Activated B cell treated with CpG ODN at 0.5 μM for 24 hours (primary cell): ENCODE data around the gene MBNL2. TPM values are rescaled to one million over a fixed set of nuclear protein-coding genes. Genes with fewer than 3 reads are reported as not detected.

ENCODE experiments used
- ATAC-seq: fragments of 200-7000 bp; cut with Tn5 transposase; one replicate; pipeline ENCODE4 v1.10.0; 2021; ENCODE audit warnings: low read depth, mild to moderate bottlenecking, moderate library complexity
- CTCF ChIA-PET: fragments of 350-600 bp; sonication (Branson Sonifier 250); formaldehyde crosslinking; loops from one replicate; lab custom pipeline; 2021; ENCODE audit warnings: antibody characterized with exemption; lab: Charles Lee
- POLR2A ChIA-PET: fragments of 350-600 bp; sonication (Branson Sonifier 250); formaldehyde crosslinking; loops from one replicate; lab custom pipeline; 2021; ENCODE audit warnings: antibody characterized with exemption; lab: Charles Lee
- DNase-seq: peaks from one replicate; pipeline ENCODE4 v3.0.0; 2022
- H3K27ac Mint-ChIP-seq: one replicate; pipeline ENCODE4 v1.8.0; 2020; ENCODE audit warnings: mixed read lengths
- H3K27me3 Mint-ChIP-seq: one replicate; pipeline ENCODE4 v1.8.0; 2021; ENCODE audit warnings: mixed read lengths
- H3K36me3 Mint-ChIP-seq: one replicate; pipeline ENCODE4 v1.8.0; 2021; ENCODE audit warnings: low read depth, mixed read lengths
- H3K4me1 Mint-ChIP-seq: one replicate; pipeline ENCODE4 v1.8.0; 2021; ENCODE audit warnings: mixed read lengths
- H3K4me3 Mint-ChIP-seq: one replicate; pipeline ENCODE4 v1.8.0; 2020; ENCODE audit warnings: mild to moderate bottlenecking, mixed read lengths
- H3K9me3 Mint-ChIP-seq: one replicate; pipeline ENCODE4 v1.8.0; 2020; ENCODE audit warnings: mixed read lengths
- intact Hi-C: fragments of 100-400 bp; cut with micrococcal nuclease; formaldehyde crosslinking; loops from one replicate; pipeline ENCODE4 v1.15.1; 2024
- total RNA-seq: library from RNA; stranded (reverse); gene quantifications from 2 replicates; pipeline ENCODE4 v1.2.3, GENCODE V29; 2022
- TF ChIP-seq, protein P1 (sequence below): fragments of 200-600 bp; IDR thresholded peaks from one replicate; pipeline ENCODE4 v1.8.0; 2022; ENCODE audit warnings: antibody characterized with exemption, mild to moderate bottlenecking

Gene MBNL2
- total RNA-seq, 1 donor from 2014 or later = 18.8 TPM

DNA sequence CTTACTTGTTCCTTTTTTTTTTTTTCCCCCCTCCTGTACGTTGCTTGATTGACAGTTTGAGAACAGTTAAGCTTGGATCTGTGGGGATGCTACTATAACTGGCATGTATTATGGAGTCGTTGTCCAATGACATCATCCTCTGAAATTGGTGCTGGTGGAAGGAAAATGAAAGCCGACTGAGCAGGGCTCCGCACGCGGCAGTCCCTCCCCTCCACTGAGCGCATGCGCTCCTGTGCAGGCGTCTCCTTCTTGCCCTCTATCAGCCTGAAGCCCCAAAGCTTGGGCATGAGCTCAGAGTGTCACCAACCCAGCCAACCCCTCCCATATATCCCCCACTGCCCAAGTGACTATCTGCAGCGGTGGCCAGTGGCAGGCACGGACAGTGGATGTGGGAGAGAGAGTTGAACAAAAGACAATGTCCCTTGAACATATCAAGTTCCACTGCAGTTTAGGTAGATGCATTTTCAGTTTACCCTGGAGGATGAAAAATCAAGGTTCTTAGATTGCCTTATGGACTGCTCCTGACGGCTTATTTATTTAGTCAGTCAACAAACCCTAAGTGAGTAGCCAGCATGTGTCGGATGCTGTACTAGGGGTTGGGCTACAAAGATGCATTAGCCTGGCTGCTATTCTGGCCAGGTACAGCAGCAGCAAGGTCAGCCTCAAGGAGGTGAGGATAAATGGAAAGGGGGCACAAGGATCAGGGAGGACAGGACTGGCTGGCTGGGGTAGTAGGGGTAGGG is 20.8 kb downstream of the MBNL2 start:
- Mint-ChIP-seq H3K27ac (no peak overlapping the region), H3K4me3 (no peak overlapping the region), H3K27me3 (no peaks in the 10 kb centered on the region), H3K9me3 (no peaks in the 10 kb centered on the region), H3K4me1 (peaks cover 42% of the 10 kb centered on the region), H3K36me3 (peaks cover 42% of the 10 kb centered on the region)
- no peak for DNase-seq
- intact Hi-C loops = no loop called here
- POLR2A ChIA-PET = no interaction called here
- TF ChIP-seq, protein P1, sequence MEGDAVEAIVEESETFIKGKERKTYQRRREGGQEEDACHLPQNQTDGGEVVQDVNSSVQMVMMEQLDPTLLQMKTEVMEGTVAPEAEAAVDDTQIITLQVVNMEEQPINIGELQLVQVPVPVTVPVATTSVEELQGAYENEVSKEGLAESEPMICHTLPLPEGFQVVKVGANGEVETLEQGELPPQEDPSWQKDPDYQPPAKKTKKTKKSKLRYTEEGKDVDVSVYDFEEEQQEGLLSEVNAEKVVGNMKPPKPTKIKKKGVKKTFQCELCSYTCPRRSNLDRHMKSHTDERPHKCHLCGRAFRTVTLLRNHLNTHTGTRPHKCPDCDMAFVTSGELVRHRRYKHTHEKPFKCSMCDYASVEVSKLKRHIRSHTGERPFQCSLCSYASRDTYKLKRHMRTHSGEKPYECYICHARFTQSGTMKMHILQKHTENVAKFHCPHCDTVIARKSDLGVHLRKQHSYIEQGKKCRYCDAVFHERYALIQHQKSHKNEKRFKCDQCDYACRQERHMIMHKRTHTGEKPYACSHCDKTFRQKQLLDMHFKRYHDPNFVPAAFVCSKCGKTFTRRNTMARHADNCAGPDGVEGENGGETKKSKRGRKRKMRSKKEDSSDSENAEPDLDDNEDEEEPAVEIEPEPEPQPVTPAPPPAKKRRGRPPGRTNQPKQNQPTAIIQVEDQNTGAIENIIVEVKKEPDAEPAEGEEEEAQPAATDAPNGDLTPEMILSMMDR = no peak
- CTCF ChIA-PET = no interaction called here
- ATAC-seq = no peak

DNA sequence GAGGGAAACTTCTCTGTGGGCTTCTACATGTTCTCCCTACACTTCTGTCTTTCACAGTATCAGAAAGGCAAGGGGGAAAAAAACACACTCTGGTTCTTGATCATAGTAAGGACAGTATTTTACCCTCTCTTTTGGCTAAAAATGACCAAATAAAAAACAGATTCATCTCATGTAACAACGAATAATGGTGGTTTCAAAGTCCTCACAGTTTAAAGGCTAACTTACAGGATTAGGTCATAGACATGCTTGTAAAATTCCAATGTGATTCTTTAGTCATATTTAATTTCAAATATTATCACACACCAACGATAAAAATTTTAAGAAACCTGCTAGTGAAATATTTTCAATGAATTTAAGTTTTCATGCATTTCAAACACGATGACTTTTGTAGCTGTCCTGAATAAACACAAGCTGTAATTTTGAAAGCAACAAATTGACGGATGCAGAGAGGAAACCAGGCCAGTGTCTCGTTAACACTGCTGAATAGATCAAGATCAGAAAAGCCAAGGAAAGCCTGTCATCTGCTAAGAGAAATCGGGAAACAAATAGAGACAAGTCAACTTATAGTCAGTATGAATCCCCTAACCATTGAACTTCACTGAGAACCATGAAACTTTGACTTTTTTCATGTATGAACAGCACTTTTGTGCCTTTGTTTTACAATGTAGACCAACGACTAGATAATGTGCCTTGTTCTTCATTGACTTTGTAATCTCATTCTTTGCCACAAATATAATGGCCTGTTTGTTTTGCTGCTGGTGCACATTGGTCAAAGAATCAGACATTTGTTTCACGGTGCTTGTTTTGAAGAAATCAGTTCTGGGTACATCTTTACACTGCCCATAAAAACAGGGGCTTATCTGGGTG is 22.0 kb downstream of the MBNL2 start:
- no peak overlapping the region for H3K27ac Mint-ChIP-seq
- H3K27me3 Mint-ChIP-seq = no peaks in the 10 kb centered on the region
- H3K36me3 Mint-ChIP-seq = peaks cover 36% of the 10 kb centered on the region
- DNase-seq = no peak
- TF ChIP-seq, protein P1 = no peak
- H3K4me1 Mint-ChIP-seq = peaks cover 34% of the 10 kb centered on the region
- H3K9me3 Mint-ChIP-seq = no peaks in the 10 kb centered on the region
- POLR2A ChIA-PET = no interaction called here
- CTCF ChIA-PET = no interaction called here
- no peak overlapping the region for H3K4me3 Mint-ChIP-seq
- no peak for ATAC-seq
- intact Hi-C loops = no loop called here

DNA sequence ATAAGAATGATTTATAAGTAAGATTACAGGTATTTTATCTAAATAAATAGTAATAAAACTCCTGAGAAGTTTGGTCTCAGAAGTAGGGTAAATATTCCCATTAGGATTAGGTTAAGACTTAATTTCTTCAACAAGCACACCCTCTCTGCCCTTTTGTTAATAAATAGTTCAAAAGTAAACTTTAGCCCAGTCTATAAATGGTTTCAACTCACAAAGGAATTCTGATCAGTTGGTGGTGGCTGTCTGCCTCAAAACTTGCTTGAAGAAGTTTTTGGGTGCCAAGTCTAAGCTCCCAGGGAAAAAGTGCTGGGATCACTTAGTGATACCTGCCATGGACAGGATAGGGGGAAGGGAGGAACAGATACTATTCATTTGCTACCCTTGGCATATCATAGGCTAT is 22.9 kb downstream of the MBNL2 start:
- ATAC-seq (no peak), DNase-seq (no peak)
- POLR2A ChIA-PET = no interaction called here
- Mint-ChIP-seq H3K4me3 (no peak overlapping the region), H3K4me1 (peaks cover 38% of the 10 kb centered on the region), H3K9me3 (no peaks in the 10 kb centered on the region), H3K36me3 (peaks cover 31% of the 10 kb centered on the region), H3K27me3 (no peaks in the 10 kb centered on the region), H3K27ac (no peak overlapping the region)
- TF ChIP-seq, protein P1 = no peak
- CTCF ChIA-PET = no interaction called here
- intact Hi-C loops = no loop called here

DNA sequence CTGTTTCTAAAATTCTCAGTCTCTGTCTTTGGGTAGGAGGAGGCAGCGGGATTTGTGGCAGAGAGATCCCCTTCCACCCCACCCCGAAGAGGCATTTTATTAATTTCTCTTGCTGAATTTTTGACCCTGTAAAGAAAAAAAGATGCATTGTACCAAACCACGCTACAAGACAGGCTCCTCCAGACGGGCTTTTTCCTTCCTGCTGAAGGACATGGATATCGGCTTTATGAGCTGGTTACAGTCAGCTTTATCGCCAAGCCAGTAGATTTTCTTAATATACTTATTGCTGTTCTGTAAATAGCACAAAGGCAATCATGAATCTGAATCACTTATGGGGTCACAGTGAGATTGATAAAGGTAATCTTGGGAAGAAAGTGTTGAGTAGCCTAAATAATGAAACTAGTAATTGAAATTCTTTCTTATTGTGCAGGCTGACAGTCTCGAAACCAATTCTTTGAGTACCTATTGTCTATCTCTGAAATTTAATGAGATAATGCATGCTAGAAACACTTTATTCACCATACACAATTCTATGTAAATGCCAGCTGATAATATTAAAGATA is 24.5 kb downstream of the MBNL2 start:
- intact Hi-C loops = no loop called here
- no peaks in the 10 kb centered on the region for H3K27me3 Mint-ChIP-seq
- no peaks in the 10 kb centered on the region for H3K9me3 Mint-ChIP-seq
- peaks cover 38% of the 10 kb centered on the region for H3K4me1 Mint-ChIP-seq
- no peak overlapping the region for H3K4me3 Mint-ChIP-seq
- ATAC-seq = no peak
- ChIA-PET POLR2A (no interaction called here), CTCF (no interaction called here)
- H3K27ac Mint-ChIP-seq = no peak overlapping the region
- H3K36me3 Mint-ChIP-seq = peaks cover 25% of the 10 kb centered on the region
- no peak for DNase-seq
- TF ChIP-seq, protein P1 = no peak

DNA sequence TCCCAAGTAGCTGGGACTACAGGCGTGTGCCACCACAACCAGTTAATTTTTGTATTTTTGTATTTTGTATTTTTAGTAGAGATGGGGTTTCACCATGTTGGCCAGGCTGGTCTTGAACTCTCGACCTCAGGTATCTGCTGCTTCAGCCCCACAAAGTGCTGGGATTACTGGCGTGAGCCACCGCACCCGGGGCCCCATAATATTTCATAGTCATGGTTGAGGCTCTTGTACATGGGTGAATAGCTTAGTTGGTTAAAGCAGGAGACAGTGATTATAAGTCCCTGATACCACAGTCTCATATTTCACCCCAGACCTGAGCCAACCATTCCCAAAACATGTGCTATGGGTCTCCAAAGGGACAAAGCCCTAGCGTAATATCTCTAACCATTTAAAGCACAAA is 26.1 kb downstream of the MBNL2 start:
- POLR2A ChIA-PET = no interaction called here
- Mint-ChIP-seq H3K9me3 (no peaks in the 10 kb centered on the region), H3K4me1 (peaks cover 34% of the 10 kb centered on the region), H3K27me3 (no peaks in the 10 kb centered on the region), H3K36me3 (peaks cover 19% of the 10 kb centered on the region), H3K4me3 (no peak overlapping the region), H3K27ac (no peak overlapping the region)
- no peak for ATAC-seq
- DNase-seq = no peak
- intact Hi-C loops = no loop called here
- CTCF ChIA-PET = no interaction called here
- TF ChIP-seq, protein P1 = no peak
